ENCODE measurements around the gene AGBL1.

AGBL1 gene

DNA sequence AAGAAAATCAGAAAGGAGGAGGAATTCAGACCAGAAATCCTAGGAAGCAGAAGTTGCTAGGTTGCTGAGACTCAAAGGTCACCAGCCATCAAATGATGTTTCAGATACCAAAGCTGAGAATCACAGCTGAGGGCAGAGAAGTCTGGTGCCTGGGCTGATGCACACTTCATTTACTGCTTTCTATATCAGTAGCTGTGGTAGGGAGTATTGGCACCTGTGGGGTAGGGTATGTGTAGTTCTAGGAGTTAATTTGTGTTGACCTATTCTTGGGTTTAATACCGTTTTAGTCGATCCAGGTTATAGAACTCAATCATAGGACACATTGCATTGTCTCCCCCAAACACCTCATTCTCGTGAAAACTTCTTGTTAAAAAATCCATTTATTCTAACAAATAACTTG is 529.6 kb downstream of the AGBL1 start:
- no peak for DNase-seq

DNA sequence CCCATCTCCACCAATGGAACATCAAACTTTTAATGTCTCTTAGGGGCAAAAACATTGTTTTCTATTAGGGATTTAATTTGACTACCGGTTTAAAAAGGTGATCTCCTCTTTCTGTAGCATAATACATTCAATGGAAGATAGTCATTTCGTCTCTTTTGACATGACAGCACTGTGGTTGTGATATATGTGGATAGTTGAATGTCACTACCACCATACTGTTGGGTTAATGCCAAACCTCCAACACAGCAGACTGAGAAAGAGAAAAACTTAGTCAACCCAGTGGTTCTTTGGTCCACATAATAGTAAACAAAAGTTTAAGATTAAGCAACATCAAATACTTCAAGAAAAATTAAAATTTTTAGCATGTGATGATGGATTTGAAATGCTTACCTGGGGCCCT is 530.4 kb downstream of the AGBL1 start:
- peak; percentile 37 for DNase-seq

DNA sequence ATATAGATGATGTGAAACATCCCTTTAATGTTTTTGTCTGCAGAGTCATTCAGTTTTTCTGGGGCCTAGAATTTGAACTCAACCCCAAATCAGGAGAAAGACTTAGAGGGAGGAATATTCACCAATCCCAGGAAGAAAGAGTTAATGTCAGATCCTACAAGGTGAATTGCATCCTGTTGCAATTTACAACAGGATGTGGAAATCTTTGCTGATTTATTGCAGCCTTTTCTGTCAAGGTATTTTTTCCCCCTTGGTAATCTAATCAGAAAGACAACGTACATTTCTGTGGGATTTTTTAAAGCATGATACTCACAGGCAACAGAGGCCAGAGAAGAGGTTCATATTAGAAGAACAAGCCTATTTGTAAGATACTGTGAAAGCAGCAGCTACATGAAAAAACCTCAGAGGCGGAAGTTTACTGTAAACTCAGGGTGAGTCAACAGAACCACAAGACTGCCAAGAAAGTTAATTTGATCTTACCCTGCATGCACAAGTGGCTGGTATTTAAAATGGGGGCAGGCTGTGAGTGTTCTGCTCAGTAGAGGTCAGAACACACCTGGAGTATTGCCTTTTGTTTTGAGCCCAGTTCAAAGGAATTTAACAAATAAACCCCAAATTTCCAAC is 531.9 kb downstream of the AGBL1 start:
- peak; percentile 73 for DNase-seq

GRCh38 chr15:86615411-86615810 is 535.7 kb downstream of the AGBL1 start:
- DNase-seq = no peak

DNA sequence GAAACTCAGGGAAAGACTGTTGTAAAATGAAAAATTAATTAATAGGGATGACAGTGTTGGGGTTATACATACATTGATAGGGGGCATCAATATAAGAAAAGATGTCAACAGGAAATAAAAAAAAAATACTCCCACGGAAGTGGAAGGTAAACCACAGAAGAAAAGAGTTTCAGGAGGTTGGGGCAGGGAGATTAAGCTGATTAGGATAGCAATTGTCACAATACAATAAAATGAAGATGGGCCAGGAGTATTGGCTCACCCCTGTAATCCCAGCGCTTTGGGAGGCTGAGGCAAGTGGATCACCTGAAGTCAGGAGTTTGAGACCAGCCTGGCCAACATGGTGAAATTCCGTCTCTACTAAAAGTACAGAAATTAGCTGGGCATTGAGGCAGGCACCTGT is 536.1 kb downstream of the AGBL1 start:
- DNase-seq = peak; percentile 14

DNA sequence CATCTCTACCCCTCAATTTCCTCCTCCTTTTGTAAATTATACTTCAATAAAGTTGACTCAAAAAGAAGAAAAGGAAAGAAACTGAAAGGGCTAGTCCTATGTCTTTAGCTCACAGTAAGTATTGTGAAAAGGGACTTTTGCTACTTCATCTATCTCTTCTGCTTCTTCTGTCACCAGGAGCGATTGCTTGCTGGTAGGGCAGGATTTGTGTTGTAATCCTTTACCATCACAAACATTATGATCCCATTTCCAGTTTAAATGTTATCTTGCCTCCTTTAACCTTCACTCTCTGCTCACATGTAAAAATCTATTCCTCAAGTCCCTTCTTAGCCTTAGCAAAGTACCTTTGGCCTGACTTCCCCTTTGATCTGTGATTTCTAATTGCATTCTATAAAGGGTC is 537.1 kb downstream of the AGBL1 start:
- DNase-seq = no peak

GRCh38 chr15:86620157-86620556 is 540.5 kb downstream of the AGBL1 start:
- no peak for DNase-seq

DNA sequence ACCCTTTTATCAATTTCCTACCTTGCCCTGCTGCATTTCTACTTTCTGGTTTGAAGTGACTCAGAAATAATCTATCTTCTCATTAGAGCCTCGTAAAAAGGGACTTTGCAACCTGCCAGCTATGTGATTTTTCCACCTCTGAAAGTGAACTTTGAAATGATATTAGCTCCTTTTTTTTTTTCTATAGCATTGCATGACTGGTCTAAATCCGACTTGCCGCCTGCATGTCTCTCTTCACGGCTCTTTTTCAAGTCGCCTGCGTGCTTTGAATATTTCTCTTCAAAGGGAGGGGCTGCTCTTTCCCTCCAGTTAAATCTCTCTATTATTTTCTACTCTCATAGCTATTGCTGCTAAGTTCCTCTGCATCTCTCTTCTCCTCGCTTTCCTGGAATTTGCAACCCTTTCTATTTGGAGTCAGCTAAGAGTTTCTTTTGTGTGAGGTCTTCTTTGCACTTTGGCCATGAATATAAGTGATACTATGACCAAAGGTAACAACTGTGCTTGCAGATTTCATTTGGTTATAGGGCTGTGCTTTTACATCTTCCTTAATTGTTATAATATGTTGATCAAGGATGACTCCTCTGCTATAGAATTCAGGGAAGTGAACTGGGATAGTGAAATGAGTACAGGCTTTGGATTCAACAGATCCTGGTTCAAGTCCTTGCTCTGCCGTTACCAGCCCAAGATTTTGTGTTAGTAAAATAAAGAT is 541.1 kb downstream of the AGBL1 start:
- no peak for DNase-seq

DNA sequence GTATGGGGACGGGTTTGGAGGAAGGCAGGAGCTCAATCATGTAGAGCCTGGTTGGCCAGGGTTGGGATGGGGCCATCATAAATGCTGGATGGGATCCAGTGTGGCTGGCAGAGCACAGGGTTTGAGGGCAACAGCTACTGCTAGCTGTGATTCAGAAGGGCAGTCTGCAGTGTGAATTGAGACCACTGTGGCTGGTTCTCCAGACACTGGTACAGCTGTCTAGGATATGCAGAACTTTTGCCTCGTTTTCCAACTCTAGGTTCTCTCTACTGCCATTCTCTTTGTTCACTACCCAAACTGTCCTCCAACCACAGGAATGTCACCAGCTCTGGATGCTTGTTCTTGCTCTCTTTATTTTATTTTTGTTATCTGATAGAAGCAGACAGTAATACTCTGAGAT is 543.6 kb downstream of the AGBL1 start:
- no peak for DNase-seq

DNA sequence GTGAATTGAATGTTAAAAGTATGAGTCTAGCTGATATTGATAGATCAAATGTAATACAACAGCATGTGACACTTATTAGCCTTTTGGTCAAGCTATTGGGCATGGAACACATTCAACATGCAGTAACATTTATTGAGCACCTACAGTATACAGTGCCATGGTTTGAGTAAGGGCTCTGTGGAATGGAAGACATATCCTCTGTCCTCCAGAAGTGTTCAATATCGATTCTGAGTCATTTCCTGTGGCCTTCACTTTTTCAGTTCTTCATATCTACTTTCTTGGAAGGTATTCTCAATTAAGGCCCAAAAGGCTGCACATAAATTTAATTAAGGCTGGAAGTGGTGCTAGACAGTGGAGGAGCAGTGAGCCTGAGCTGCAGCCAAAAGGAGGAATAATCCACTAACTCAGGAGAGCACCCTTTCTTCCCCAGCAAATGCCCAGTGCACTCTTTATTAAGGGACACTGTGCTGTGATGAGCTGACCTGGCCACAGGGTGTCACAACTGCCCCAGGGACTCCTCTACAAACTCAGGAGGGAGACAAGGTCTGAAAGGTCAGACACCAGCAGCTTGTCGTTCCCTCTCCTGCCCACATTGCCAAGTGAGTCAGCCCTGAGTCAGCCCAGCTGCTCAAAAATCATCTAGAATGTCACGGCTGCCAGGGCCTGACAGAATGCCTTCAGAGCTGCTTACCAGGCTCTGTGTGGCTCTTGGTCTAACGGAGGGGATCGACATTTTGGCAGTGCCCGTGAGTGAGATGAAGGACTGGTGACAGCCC is 544.8 kb downstream of the AGBL1 start:
- DNase-seq = peak; percentile 88

DNA sequence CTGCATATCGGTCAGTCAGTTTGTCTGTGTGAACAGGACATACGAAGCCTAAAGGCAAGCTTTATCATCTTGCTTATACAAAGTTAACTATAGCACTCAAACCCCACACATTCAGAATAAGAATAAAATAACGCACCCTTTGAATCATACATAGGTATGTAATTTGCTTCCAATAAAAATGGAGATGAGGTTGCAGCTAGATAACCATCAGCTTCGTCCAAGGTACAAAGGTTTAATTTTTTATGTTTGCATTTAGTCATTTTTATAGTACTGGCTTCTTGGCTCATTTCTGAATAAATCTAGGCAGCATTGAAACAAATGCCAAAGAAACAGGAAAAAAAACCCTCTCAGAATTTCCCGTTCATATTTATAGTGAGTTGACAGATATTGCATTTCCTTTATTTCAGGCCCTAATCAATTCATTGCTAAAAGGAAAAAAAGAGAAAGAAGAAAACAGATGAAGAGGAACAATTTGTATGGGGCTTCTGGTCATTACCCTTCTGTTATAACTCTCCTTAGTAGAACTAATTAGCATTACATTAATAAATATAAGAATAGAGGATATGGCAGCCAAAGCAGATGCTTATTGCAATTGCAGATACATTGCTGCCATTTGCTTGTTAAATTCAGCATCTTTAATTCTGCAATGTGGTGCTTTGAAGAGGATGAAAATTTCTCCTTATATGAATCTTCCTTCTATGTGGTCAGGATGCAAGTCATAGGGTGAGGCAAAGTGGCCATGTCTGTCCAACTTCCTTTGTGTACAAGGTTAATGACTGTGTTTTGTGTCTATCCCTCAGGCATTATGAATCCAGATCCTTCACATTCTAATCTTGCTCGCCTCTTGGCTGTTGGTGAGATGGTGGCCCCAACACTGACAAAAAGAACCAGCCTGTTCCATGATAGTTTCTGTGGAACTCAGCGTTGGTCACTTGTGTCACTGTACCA is 550.0 kb downstream of the AGBL1 start:
- DNase-seq = no peak

DNA sequence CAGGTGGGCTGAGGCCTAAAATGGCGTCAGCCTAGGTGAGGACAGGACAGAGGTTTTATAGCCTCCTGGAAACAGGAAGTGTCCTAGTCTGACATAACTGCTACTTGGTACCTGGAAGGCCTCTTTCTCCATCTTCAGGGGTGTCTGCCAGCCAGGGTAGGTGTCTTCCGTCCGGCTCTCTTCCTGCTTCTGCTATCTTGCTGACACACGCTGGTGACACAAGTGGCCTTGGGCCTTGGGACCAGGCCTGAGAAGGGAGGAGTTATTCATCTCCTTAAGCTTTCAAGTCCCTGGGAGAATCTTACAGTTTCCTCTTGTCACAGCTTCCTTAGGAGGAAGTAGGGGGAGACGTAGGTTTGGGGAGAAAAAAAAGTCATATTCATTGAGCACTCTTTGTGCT is 551.3 kb downstream of the AGBL1 start:
- no peak for DNase-seq

DNA sequence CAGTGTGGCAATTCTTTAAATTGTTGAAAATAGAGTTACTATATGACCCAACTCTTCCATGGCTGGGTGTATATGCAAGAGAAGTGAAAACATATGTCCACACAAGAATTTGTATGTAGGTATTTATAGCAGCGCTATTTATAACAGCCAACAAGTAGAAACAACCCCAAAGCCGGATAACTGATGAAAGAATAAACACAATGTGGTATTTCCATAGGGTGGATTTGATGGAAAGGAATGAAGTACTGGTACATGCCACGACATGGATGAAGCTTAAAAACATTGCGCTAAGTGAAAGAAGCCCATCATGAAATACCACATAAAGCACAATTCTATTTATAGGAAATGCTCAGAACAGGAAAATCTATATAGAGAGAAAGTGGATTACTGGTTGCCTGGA is 554.5 kb downstream of the AGBL1 start:
- no peak for DNase-seq

DNA sequence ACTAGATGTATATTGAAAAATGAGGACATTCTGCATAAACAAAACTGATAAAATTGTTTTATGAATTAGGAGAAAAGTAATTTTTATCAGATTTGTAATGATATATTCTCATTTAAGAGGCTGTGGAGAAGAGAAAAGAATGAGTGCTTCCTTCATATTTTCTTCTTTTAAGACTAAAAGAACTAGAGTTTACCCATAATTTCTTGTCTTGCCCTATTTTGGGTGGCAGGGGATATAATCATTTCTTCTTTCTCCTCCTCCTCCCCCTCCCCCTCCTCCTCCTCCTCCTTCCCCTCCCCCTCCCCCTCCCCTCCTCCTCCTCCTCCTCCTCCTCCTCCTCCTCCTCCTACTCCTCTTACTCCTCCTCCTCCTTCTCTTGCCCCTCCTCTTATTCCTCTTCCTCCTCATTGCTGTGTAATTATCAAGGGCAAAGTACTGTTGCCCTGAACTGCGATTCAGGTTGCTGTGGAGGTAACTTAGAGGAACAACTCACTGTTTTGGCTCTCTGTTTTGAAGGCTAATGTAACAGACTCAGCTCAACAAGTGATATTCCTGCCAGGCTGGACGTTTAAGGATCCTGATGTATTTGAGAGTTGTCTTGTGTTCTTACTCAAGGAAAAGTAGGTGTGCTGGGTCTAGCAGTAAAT is 555.4 kb downstream of the AGBL1 start:
- DNase-seq = no peak

- DNase-seq = no peak
Observed at GRCh38 chr15:86644339-86644738, 564.7 kb downstream of the AGBL1 start.

- no peak for DNase-seq
Observed at GRCh38 chr15:86645925-86646500, 566.3 kb downstream of the AGBL1 start.

DNA sequence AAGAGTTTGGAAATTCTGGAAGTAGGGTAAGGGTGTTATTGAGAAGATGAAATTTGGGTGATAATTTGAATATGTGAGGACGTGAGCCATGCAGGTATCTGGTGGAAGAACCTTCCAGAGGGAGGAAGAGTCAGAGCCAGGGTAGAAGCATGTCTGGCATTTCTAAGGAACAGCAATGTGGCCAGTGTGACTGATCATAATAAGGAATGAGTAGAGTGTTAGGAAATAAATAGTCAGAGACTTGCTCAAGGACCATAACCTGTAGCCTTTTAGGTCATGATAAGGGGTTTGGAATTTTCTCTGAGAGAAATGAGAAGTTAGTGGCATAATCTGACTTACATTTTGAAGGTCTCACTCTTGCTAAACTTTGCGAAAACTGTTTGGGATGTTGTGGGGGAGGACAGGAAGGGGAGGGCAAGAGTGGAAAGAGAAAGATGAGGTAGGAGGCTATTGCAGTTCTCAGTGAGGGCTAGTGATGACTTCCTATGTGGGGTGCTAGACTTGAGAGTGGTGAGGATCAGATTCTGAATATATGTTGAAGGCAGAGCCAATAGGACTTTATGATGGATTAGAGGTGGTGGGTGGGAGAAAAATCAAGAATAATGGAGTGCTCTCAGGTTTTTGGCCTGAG is 568.3 kb downstream of the AGBL1 start:
- DNase-seq = no peak

GRCh38 chr15:86649277-86649676 is 569.6 kb downstream of the AGBL1 start:
- DNase-seq = peak; percentile 21

DNA sequence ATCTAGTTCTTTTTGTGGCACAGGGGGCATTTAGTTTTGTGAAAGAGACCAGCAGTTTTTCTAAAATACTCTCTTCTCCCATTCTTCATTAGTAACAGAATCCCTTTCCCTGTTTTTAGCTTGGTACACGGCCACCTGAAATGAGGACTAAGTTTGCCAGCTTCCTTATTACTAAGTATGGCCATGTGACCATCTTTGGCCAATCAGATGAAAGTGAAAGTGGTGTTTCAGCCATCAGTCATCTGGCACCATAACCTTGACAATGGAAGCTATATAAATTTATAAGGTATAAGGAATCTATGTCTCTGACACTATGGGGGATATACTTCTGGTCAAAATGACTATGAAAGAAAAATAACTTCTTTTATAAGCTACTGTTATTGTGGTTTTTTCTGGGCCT is 570.4 kb downstream of the AGBL1 start:
- DNase-seq = peak; percentile 26

GRCh38 chr15:86653344-86654197 is 573.9 kb downstream of the AGBL1 start:
- peak; percentile 70 for DNase-seq

DNA sequence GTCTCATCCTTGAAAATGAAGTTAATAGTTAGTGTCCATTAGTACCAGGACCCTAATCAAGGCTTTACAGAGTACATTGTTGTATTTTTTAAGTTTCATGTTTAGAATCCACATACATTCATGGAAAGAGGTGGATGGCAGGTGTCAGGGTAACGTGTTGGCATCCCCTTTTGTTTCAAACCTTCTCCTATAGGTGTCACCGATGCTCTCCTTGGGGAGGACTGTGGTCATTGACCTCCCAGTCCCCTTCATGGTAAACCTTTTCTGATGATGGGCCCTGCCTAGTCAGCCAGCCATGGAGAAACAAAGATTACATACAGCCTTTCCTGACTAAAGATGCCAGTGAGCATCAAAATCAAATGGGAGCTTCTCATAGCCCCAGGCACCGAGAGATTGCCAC is 574.8 kb downstream of the AGBL1 start:
- DNase-seq = no peak

All from activated CD4-positive, alpha-beta T cell treated with anti-CD3 and anti-CD28 coated beads, Interleukin-10, Interleukin-2, amounts not matched to agents 100 ng/mL and 50 ng/mL, durations not matched to agents 16 hours and 8 hours (primary cell).